ENCODE results near the gene STAT5A. TPM values are rescaled to one million over a fixed set of nuclear protein-coding genes. Genes with fewer than 3 reads are reported as not detected.

STAT5A gene
- total and polyA plus RNA-seq, 9 of the 15 experiments (the other 6 are each of a cell fraction or from before 2014, with no cell fraction given): 79.9 to 415 (median 196) TPM

- no peak for TF ChIP-seq KDM5B (IDR thresholded peaks at IDR 0.05; ENCODE audit: insufficient replicate concordance, low read depth, low read length)
These were observed 21.2 kb upstream of the STAT5A start (continued) for GRCh38 chr17:42266918-42267766.

DNA sequence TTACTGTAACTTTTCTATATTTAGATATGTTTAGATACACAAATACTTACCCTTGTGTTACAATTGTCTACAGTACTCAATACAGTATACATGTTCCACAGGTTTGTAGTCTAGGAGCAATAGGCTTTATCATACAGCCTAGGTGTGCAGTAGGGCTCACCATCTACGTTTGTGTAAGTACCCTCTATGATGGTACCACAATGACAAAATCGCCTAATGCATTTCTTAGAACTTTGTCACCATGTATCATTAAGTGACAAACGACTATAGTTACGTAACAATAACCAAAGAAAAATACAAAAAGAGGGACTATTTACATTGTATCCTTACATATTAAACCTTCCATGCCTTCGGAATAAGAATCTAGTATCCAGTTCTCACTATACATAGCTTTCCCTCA is 20.1 kb upstream of the STAT5A start:
- Histone ChIP-seq H3K9ac (ENCODE audit: insufficient read depth in 1 of 2, low read depth in 2 of 2, low read length in 2 of 2) (peak overlapping the region in 1 of 2 experiments; percentile 84; a peak in 2 of 4 replicates), H3K9me1 (ENCODE audit: control insufficient read depth, insufficient read depth, low read length) (no peaks in the 10 kb centered on the region), H2AFZ (ENCODE audit: low read depth, low read length) (no peak overlapping the region), H3K4me1 (replicated peaks in 1 of 2; ENCODE audit: control insufficient read depth in 2 of 2, insufficient read depth in 2 of 2, low read length in 2 of 2) (peaks cover 14 to 21% of the 10 kb centered on the region in 2 experiments), H3K36me3 (ENCODE audit: control insufficient read depth, insufficient read depth, low read length) (peaks cover 49% of the 10 kb centered on the region), H3K79me2 (ENCODE audit: control insufficient read depth, insufficient read depth, low read length) (peaks cover 91% of the 10 kb centered on the region), H3K4me2 (ENCODE audit: insufficient read depth, low read length) (peak overlapping the region; percentile 67), H3K9me3 (replicated peaks; ENCODE audit: control insufficient read depth, insufficient read depth, low read depth, low read length) (no peaks in the 10 kb centered on the region), H4K20me1 (replicated peaks; ENCODE audit: control insufficient read depth, insufficient read depth, low read length) (no peaks in the 10 kb centered on the region), H3K4me3 (no peak overlapping the region), H3K27me3 (ENCODE audit: control insufficient read depth in 2 of 2, insufficient read depth in 2 of 2, low read length in 2 of 2) (no peaks in the 10 kb centered on the region), H3K27ac (ENCODE audit: extremely low read depth, low read depth, low read length) (peak overlapping the region; percentile 93)
- CTCF ChIA-PET (ENCODE audit: low intra/inter-chr PET ratio): no interaction called here
- ATAC-seq (peak; percentile 52), FAIRE-seq (no peak), DNase-seq (ENCODE audit: extremely low read depth in 1 of 4, low spot score in 3 of 4) (no peak)
- 26% methylated on average over 5 of the region's 5 CpGs for WGBS (ENCODE audit: insufficient coverage, low coverage, missing lambda C conversion rate)
- intact Hi-C loops (cut with micrococcal nuclease): no loop called here
- in situ Hi-C loops (cut with MboI): no loop called here
- BruUV-seq (replicated peaks): no TSS peak
- POLR2A ChIA-PET: interaction anchor here (0.6 to 5.2 kb wide), 6 partner anchors 9 to 163 kb away, joined by 3 to 41 read pairs (median 6); no protein-coding TSS in a partner anchor
- TF ChIP-seq NFYB (IDR thresholded peaks at IDR 0.05; ENCODE audit: extremely low read depth, insufficient read length) (no peak), LEF1 (IDR thresholded peaks at IDR 0.05) (no peak), ZNF124 (CRISPR knock-in tag; IDR thresholded peaks at IDR 0.05) (no peak), TEAD2 (tag; IDR thresholded peaks at IDR 0.05) (no peak), NCOA4 (IDR thresholded peaks at IDR 0.05; ENCODE audit: partially characterized antibody) (no peak), ZBTB17 (CRISPR knock-in tag; IDR thresholded peaks at IDR 0.05) (no peak), ZNF780A (CRISPR knock-in tag; IDR thresholded peaks at IDR 0.05) (no peak), NFIC (IDR thresholded peaks at IDR 0.05) (no peak), CHAMP1 (IDR thresholded peaks at IDR 0.05) (no peak), POLR2AphosphoS2 (IDR thresholded peaks at IDR 0.05; ENCODE audit: low read length) (0 out of 2 replicates have a peak, but pooled peaks have one; percentile 38), MYBL2 (IDR thresholded peaks at IDR 0.05; ENCODE audit: low read depth) (no peak), MYBL2 (CRISPR knock-in tag; IDR thresholded peaks at IDR 0.05; ENCODE audit: borderline replicate concordance) (no peak)
- TF ChIP-seq, protein P1, sequence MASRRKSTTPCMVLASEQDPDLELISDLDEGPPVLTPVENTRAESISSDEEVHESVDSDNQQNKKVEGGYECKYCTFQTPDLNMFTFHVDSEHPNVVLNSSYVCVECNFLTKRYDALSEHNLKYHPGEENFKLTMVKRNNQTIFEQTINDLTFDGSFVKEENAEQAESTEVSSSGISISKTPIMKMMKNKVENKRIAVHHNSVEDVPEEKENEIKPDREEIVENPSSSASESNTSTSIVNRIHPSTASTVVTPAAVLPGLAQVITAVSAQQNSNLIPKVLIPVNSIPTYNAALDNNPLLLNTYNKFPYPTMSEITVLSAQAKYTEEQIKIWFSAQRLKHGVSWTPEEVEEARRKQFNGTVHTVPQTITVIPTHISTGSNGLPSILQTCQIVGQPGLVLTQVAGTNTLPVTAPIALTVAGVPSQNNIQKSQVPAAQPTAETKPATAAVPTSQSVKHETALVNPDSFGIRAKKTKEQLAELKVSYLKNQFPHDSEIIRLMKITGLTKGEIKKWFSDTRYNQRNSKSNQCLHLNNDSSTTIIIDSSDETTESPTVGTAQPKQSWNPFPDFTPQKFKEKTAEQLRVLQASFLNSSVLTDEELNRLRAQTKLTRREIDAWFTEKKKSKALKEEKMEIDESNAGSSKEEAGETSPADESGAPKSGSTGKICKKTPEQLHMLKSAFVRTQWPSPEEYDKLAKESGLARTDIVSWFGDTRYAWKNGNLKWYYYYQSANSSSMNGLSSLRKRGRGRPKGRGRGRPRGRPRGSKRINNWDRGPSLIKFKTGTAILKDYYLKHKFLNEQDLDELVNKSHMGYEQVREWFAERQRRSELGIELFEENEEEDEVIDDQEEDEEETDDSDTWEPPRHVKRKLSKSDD (conservative IDR thresholded peaks at IDR 0.05; ENCODE audit: low read length): no peak

Data from K562 (cell line).